Neural cell (in vitro differentiated cells): Measurements from ENCODE around the gene ACTL10.

ENCODE experiments used
- CTCF ChIP-seq: fragments of 450-650 bp; IDR thresholded peaks from 2 replicates; pipeline ENCODE4 v1.5.1; 2014; ENCODE audit warnings: antibody characterized with exemption, mild to moderate bottlenecking, moderate library complexity; ENCODE audit not compliant: poor library complexity, severe bottlenecking
- MXI1 ChIP-seq: fragments of 450-650 bp; conservative IDR thresholded peaks from 2 replicates; pipeline ENCODE4 v1.6.1; 2014; ENCODE audit warnings: antibody characterized with exemption, mild to moderate bottlenecking; ENCODE audit not compliant: poor library complexity, severe bottlenecking
- POLR2AphosphoS5 ChIP-seq: IDR thresholded peaks from 2 replicates; pipeline ENCODE4 v1.6.1; 2012

- TF ChIP-seq CTCF (no peak), POLR2AphosphoS5 (no peak), MXI1 (no peak)
These were observed 29.7 kb downstream of the ACTL10 start for GRCh38 chr20:33696448-33696847.
